Measurements from ENCODE around the gene AOPEP. TPM values are rescaled to one million over a fixed set of nuclear protein-coding genes. Genes with fewer than 3 reads are reported as not detected.
"Not testable (repeated sequence)": the region's sequence is repeated elsewhere in the genome, so short reads cannot be mapped to it uniquely, and the experiment has no call there.

The AOPEP gene
- polyA plus RNA-seq, 3 donors, result 22.9 to 42.5 (median 31.5) TPM

GRCh38 chr9:94824411-94824810 is 97.9 kb downstream of the AOPEP start:
- H3K27ac ChIP-seq (ENCODE audit: low read depth, low read length), result no peak overlapping the region
- 74 to 85% (median 76%) methylated on average over 2 of the region's 2 CpGs for WGBS, 3 donors

DNA sequence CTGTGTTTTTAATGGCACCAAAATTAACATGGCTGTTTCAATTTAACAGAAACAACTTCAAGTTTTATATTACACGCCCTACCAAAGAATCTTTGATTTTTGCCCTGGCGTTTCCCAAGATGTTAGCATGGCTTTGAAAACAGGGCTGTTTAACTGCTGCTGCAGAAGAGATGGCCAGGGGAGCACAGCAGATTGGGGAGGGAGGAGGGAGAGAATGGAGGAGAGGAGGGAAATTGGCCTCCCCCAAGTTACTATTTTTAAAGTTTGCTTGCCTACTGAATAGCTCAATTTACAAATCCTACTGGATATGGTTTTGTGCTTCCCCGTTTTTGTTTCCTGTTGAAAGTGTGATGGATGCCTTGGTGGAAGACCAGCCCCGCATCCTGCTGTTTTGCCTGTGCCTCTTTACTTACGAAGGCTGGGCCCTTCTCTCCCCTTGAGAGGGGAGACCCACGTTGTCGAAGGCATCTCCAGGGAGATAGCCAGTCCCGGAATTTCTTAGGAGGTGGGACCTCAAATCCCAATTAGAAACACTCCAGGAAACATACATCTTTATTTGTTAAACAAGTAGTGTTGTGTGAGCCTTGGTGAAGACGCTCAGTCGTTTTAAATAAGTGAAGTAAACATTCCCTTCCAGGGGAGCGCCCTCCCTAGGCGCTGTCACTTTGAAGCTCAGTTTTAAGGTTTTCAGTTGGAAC is 98.6 kb downstream of the AOPEP start:
- H3K27ac ChIP-seq (ENCODE audit: low read depth, low read length), result no peak overlapping the region
- WGBS, 3 donors, result 67 to 82% (median 75%) methylated on average over 12 of the region's 12 CpGs

DNA sequence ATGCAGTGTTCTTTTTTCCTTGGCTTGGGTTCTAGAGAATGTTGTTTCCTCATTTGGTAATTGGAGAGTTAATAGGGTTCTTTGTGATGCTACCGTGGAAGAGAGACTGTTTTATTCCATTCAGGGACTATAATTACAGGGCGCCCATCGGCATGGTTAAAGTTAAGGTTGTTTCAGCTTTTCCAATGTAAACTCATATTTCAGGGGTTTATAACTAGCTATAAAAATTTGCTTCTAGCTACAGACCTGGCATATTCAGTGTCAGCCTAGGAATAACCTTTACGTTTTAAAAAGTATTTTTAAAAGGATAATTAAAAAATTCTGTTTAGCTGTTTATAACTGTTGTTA is 99.1 kb downstream of the AOPEP start:
- 72 to 90% (median 84%) methylated on average over 4 of the region's 4 CpGs for WGBS, 3 donors
- H3K27ac ChIP-seq (ENCODE audit: low read depth, low read length), result no peak overlapping the region

DNA sequence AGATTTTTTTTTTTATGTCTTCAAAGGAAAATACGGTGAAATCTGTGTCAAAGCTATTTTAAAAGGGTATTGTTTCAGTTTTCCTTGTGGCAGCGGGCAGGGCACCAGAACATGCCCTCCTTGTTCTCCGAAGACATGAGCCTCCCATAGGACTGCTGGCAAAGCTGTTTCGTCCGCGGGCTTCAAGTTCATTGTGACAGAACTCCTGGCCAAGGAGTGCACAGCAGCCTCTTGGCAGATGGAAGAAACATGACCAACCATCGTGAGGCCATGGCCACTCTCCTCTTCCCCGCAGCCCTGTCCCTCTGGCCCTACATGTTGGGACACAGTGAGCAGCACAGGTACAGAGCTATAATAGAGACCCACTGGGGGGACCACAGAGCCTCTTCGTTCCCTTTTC is 99.5 kb downstream of the AOPEP start:
- WGBS, 3 donors, result 75 to 87% (median 84%) methylated on average over 9 of the region's 9 CpGs

GRCh38 chr9:94826644-94827410 is 100.3 kb downstream of the AOPEP start:
- 73 to 96% (median 80%) methylated on average over 3 of the region's 3 CpGs for WGBS, 3 donors
- H3K27ac ChIP-seq (ENCODE audit: low read depth, low read length), result no peak overlapping the region

More for the DNA sequence above, 99.5 kb downstream of the AOPEP start:
- H3K27ac ChIP-seq (ENCODE audit: low read depth, low read length), result no peak overlapping the region

- 56 to 71% (median 66%) methylated on average over 8 of the region's 8 CpGs for WGBS, 3 donors
Observed at GRCh38 chr9:94827584-94828304, 101.2 kb downstream of the AOPEP start.

DNA sequence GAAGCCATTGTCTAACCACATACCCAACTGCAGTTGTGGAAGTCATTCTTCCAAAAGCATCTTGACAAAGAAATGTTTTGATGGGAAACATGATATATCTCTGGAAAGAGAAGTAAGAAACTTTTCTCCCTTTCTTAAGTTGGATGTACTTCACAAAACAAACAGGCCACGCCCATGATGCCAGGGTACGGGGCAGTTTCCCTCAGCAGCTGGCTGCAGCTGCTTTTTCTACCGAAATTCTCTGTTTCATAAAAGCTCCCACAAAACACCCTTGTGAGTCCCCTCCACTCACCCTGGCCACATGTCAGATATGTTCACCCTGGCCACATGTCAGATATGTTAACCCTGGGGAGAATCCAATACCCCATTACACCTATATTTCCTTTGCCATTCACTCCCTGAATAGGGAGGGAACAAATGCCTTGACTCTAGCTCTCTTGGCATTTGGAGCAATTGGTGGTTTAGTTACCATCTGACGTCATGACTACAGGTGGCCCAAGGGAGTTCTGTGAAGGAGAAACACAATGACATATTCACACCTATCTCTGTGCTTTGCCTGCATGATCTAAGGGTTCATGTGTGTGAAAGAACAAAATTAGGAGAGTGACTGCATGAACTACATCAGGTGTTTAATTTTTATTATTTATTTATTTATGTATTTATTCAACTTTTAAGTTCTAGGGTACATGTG is 103.0 kb downstream of the AOPEP start:
- 87 to 95% (median 89%) methylated on average over 4 of the region's 4 CpGs for WGBS, 3 donors

More at GRCh38 chr9:94827584-94828304, 101.2 kb downstream of the AOPEP start:
- no peak overlapping the region for H3K27ac ChIP-seq (ENCODE audit: low read depth, low read length)

GRCh38 chr9:94830071-94830604 is 103.6 kb downstream of the AOPEP start:
- 65 to 83% (median 67%) methylated on average over 3 of the region's 3 CpGs for WGBS, 3 donors
- not testable (repeated sequence) for H3K27ac ChIP-seq (ENCODE audit: low read depth, low read length)

More for the DNA sequence above, 103.0 kb downstream of the AOPEP start:
- no peak overlapping the region for H3K27ac ChIP-seq (ENCODE audit: low read depth, low read length)

- no peak overlapping the region for H3K27ac ChIP-seq (ENCODE audit: low read depth, low read length)
- WGBS, 3 donors, result 92 to 93% (median 92%) methylated on average over 4 of the region's 4 CpGs
Observed at GRCh38 chr9:94833802-94834201, 107.3 kb downstream of the AOPEP start.

DNA sequence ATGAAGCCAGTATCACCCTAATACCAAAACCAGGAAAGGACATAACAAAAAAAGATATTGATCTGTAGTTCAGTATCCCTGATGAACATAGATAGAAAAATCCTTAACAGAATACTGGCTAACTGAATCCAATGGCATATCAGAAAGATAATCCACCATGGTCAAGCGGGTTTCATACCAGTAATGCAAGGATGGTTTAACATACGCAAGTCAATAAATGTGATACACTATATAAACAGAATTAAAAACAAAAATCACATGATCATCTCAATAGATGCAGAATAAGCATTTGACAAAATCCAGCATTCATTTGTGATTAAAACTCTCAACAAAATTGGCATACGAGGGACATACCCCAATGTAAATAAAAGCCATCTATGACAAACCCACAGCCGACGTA is 110.9 kb downstream of the AOPEP start:
- WGBS, 3 donors, result 78 to 99% (median 89%) methylated on average over 5 of the region's 5 CpGs

GRCh38 chr9:94839398-94839797 is 112.9 kb downstream of the AOPEP start:
- 87 to 97% (median 97%) methylated on average over 1 of the region's 1 CpG for WGBS, 3 donors
- no peak overlapping the region for H3K27ac ChIP-seq (ENCODE audit: low read depth, low read length)

More for the DNA sequence above, 110.9 kb downstream of the AOPEP start:
- H3K27ac ChIP-seq (ENCODE audit: low read depth, low read length), result no peak overlapping the region

GRCh38 chr9:94840738-94841137 is 114.2 kb downstream of the AOPEP start:
- no peak overlapping the region for H3K27ac ChIP-seq (ENCODE audit: low read depth, low read length)

- no peak overlapping the region for H3K27ac ChIP-seq (ENCODE audit: low read depth, low read length)
- 77 to 92% (median 82%) methylated on average over 4 of the region's 4 CpGs for WGBS, 3 donors
Observed at GRCh38 chr9:94843134-94843533, 116.6 kb downstream of the AOPEP start.

DNA sequence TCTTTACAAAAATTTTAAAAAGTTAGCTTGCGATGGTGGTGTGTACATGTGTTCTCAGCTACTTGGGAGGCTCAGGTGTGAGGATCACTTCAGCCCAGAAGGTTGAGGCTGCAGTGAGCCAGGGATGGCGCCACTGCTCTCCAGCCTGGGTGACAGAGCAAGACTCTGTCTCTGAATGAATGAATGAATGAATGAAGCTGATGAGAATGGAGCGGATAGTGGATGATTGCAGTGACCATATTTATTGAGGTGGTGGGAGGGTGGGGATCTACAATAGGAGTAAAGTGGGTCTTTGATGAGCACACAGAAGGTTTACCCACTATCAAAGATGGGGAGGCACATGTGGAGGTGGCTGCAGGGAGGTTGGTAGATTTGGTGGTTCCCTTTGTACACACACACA is 120.2 kb downstream of the AOPEP start:
- H3K27ac ChIP-seq (ENCODE audit: low read depth, low read length), result no peak overlapping the region
- WGBS, 3 donors, result 95 to 100% (median 99%) methylated on average over 3 of the region's 3 CpGs

GRCh38 chr9:94847486-94847885 is 121.0 kb downstream of the AOPEP start:
- WGBS, 3 donors, result 36 to 53% (median 42%) methylated on average over 3 of the region's 3 CpGs
- H3K27ac ChIP-seq (ENCODE audit: low read depth, low read length), result no peak overlapping the region

GRCh38 chr9:94848791-94849190 is 122.3 kb downstream of the AOPEP start:
- WGBS, 3 donors, result 95 to 98% (median 97%) methylated on average over 10 of the region's 10 CpGs
- H3K27ac ChIP-seq (ENCODE audit: low read depth, low read length), result not testable (repeated sequence)

DNA sequence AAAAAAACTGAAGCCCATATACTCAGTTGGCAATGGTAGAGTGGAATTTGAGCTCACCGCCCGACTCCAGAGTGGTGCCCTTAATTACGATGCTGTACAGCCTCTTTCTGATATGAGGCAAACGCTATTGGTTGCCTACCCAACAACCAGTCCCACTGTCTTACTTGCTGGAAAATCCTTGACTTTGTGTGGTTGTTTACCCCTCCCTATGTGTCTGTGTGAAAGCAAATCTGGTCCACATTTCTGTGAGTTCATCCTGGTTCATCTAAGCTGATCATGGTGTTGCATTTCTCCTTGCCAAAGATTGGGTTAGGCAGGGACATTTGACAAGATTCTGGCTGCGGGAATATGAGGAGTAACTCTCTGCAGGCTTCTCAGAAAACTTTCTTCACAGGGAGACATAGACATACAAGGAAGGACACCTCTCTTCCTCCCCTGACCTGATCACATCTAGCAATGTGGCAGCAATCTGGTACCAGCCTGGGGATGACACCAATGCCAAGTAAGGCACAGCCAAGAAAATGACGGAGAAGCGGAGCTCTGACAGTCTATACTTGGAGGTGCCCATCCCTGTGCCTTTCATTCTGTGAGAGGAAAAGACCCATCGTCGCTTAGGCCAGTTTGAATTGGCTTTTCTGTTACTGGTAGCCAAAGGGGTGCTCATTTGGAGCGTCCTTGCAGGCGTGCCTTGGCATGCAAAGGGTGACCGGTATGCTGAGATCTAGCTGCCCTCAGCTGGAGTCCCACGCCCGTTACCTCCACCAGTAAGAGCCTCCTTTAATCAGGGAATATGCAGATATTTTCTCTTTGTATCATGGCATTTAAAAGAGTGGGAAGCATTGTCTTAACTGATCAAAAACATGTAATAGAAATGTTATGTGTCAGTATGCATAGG is 124.3 kb downstream of the AOPEP start:
- WGBS, 3 donors, result 93 to 99% (median 96%) methylated on average over 14 of the region's 14 CpGs
- no peak overlapping the region for H3K27ac ChIP-seq (ENCODE audit: low read depth, low read length)

All from adipose tissue (tissue), 3 donors.